NT2/D1 (cell line): ENCODE data around the gene CFAP73.

Experiments used
- DNase-seq: peaks from one replicate; pipeline ENCODE4 v3.0.0-alpha.2; 2011; ENCODE audit warnings: low read depth, low spot score
- H3K27me3 ChIP-seq: 2 replicates; pipeline ENCODE4 v1.6.0; 2011; ENCODE audit warnings: mild to moderate bottlenecking; ENCODE audit not compliant: insufficient read length, insufficient read depth
- H3K36me3 ChIP-seq: 2 replicates; pipeline ENCODE4 v1.6.1; 2011; ENCODE audit warnings: mild to moderate bottlenecking, low read length, mixed read lengths; ENCODE audit not compliant: insufficient read depth, insufficient read length
- H3K4me1 ChIP-seq: 2 replicates; pipeline ENCODE4 v1.5.1; 2011; ENCODE audit not compliant: insufficient read depth, insufficient read length
- H3K4me3 ChIP-seq: 2 replicates; pipeline ENCODE4 v1.5.1; 2011; ENCODE audit warnings: low read depth; ENCODE audit not compliant: insufficient read length
- H3K9ac ChIP-seq: 2 replicates; pipeline ENCODE4 v1.6.0; 2011; ENCODE audit warnings: low read depth; ENCODE audit not compliant: insufficient read length
- H3K9me3 ChIP-seq: 2 replicates; pipeline ENCODE4 v1.5.1; 2011; ENCODE audit warnings: mild to moderate bottlenecking, low read length; ENCODE audit not compliant: insufficient read depth
- SUZ12 ChIP-seq: IDR thresholded peaks from 2 replicates; pipeline ENCODE4 v1.6.1; 2011; ENCODE audit not compliant: insufficient read length, insufficient read depth; ENCODE audit errors: extremely low read depth
- YY1 ChIP-seq: IDR thresholded peaks from 2 replicates; pipeline ENCODE4 v1.6.1; 2011; ENCODE audit not compliant: insufficient read length, insufficient read depth
- ZNF274 ChIP-seq: IDR thresholded peaks from 2 replicates; pipeline ENCODE4 v1.6.1; 2011; ENCODE audit warnings: mild to moderate bottlenecking, low read depth, low read length

CFAP73 gene

GRCh38 chr12:113127791-113128199 lies 21.7 kb upstream of the CFAP73 start:
- H3K9ac ChIP-seq = peak overlapping the region; percentile 42
- peaks cover 11% of the 10 kb centered on the region for H3K4me1 ChIP-seq
- DNase-seq = no peak
- H3K4me3 ChIP-seq = no peak overlapping the region
- no peaks in the 10 kb centered on the region for H3K27me3 ChIP-seq
- no peaks in the 10 kb centered on the region for H3K9me3 ChIP-seq
- H3K36me3 ChIP-seq = no peaks in the 10 kb centered on the region
- no peak for TF ChIP-seq YY1
- TF ChIP-seq ZNF274 = no peak
- TF ChIP-seq SUZ12 = no peak

- Histone ChIP-seq H3K36me3 (no peaks in the 10 kb centered on the region), H3K9me3 (no peaks in the 10 kb centered on the region), H3K27me3 (no peaks in the 10 kb centered on the region), H3K9ac (no peak overlapping the region), H3K4me3 (no peak overlapping the region), H3K4me1 (peaks cover 11% of the 10 kb centered on the region)
- DNase-seq = no peak
- TF ChIP-seq SUZ12 = no peak
- no peak for TF ChIP-seq YY1
- no peak for TF ChIP-seq ZNF274
Observed at GRCh38 chr12:113128802-113129663, 20.5 kb upstream of the CFAP73 start.

GRCh38 chr12:113129664-113130456 lies 19.7 kb upstream of the CFAP73 start:
- Histone ChIP-seq H3K27me3 (peaks cover 7% of the 10 kb centered on the region), H3K4me1 (peaks cover 16% of the 10 kb centered on the region), H3K9me3 (no peaks in the 10 kb centered on the region), H3K4me3 (no peak overlapping the region), H3K36me3 (no peaks in the 10 kb centered on the region), H3K9ac (peak overlapping the region; percentile 22)
- DNase-seq = no peak
- no peak for TF ChIP-seq YY1

GRCh38 chr12:113130457-113131135 lies 18.9 kb upstream of the CFAP73 start:
- H3K9ac ChIP-seq = peak overlapping the region; percentile 22
- no peak overlapping the region for H3K4me3 ChIP-seq
- no peaks in the 10 kb centered on the region for H3K36me3 ChIP-seq
- no peak for DNase-seq
- TF ChIP-seq SUZ12 (no peak), YY1 (no peak), ZNF274 (no peak)
- H3K9me3 ChIP-seq = no peaks in the 10 kb centered on the region
- peaks cover 17% of the 10 kb centered on the region for H3K4me1 ChIP-seq
- peaks cover 12% of the 10 kb centered on the region for H3K27me3 ChIP-seq

GRCh38 chr12:113131556-113131955 lies 18.0 kb upstream of the CFAP73 start:
- no peak for DNase-seq
- no peak overlapping the region for H3K9ac ChIP-seq
- no peaks in the 10 kb centered on the region for H3K36me3 ChIP-seq
- H3K9me3 ChIP-seq = no peaks in the 10 kb centered on the region
- H3K27me3 ChIP-seq = peaks cover 12% of the 10 kb centered on the region
- H3K4me1 ChIP-seq = peaks cover 17% of the 10 kb centered on the region
- TF ChIP-seq SUZ12 (no peak), YY1 (no peak)
- H3K4me3 ChIP-seq = no peak overlapping the region

GRCh38 chr12:113133036-113133435 lies 16.5 kb upstream of the CFAP73 start:
- Histone ChIP-seq H3K27me3 (peaks cover 12% of the 10 kb centered on the region), H3K36me3 (no peaks in the 10 kb centered on the region), H3K4me1 (peaks cover 15% of the 10 kb centered on the region), H3K9me3 (no peaks in the 10 kb centered on the region), H3K4me3 (no peak overlapping the region), H3K9ac (no peak overlapping the region)
- DNase-seq = no peak
- TF ChIP-seq ZNF274 = no peak
- no peak for TF ChIP-seq SUZ12
- no peak for TF ChIP-seq YY1

- Histone ChIP-seq H3K36me3 (no peaks in the 10 kb centered on the region), H3K4me3 (no peak overlapping the region), H3K27me3 (peaks cover 12% of the 10 kb centered on the region), H3K4me1 (peaks cover 15% of the 10 kb centered on the region), H3K9ac (no peak overlapping the region), H3K9me3 (no peaks in the 10 kb centered on the region)
- DNase-seq = no peak
- TF ChIP-seq ZNF274 (no peak), SUZ12 (no peak), YY1 (no peak)
Observed at GRCh38 chr12:113133666-113134065, 15.9 kb upstream of the CFAP73 start.
